Measurements from ENCODE around the gene CABCOCO1. TPM values are rescaled to one million over a fixed set of nuclear protein-coding genes. Genes with fewer than 3 reads are reported as not detected.

CABCOCO1 gene
- total RNA-seq, 1 donor from 2014 or later: 0.28 TPM

DNA sequence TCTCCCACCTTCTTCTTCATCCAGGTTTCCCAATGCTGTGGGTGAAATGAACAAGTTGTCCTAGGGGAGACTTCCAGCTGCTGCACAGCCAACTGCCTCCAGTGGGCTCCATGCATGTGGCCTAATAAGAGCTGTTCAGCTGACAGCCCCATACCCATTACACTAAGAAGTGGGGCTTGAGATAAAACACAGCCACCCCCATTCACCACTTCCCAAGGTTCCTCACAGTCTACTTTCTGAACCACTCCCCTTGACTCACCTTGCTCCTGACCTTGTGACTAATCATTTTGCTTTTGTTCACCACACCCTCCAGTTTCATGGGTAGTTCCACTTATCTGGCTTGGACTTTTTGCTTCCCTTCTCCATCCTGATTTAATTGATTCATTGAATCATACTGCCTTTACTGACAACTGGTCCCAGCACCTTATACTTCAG is 119.3 kb downstream of the CABCOCO1 start:
- Mint-ChIP-seq H3K36me3 (ENCODE audit: low read depth, unreplicated experiment) (no peaks in the 10 kb centered on the region), H3K27ac (ENCODE audit: unreplicated experiment) (no peak overlapping the region), H3K27me3 (ENCODE audit: unreplicated experiment) (no peaks in the 10 kb centered on the region), H3K4me3 (ENCODE audit: unreplicated experiment) (no peak overlapping the region), H3K9me3 (ENCODE audit: unreplicated experiment) (no peaks in the 10 kb centered on the region), H3K4me1 (ENCODE audit: unreplicated experiment) (no peaks in the 10 kb centered on the region)
- no peak for DNase-seq (ENCODE audit: low spot score)
- TF ChIP-seq, protein P1, sequence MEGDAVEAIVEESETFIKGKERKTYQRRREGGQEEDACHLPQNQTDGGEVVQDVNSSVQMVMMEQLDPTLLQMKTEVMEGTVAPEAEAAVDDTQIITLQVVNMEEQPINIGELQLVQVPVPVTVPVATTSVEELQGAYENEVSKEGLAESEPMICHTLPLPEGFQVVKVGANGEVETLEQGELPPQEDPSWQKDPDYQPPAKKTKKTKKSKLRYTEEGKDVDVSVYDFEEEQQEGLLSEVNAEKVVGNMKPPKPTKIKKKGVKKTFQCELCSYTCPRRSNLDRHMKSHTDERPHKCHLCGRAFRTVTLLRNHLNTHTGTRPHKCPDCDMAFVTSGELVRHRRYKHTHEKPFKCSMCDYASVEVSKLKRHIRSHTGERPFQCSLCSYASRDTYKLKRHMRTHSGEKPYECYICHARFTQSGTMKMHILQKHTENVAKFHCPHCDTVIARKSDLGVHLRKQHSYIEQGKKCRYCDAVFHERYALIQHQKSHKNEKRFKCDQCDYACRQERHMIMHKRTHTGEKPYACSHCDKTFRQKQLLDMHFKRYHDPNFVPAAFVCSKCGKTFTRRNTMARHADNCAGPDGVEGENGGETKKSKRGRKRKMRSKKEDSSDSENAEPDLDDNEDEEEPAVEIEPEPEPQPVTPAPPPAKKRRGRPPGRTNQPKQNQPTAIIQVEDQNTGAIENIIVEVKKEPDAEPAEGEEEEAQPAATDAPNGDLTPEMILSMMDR (IDR thresholded peaks at IDR 0.05; ENCODE audit: unreplicated experiment): no peak

DNA sequence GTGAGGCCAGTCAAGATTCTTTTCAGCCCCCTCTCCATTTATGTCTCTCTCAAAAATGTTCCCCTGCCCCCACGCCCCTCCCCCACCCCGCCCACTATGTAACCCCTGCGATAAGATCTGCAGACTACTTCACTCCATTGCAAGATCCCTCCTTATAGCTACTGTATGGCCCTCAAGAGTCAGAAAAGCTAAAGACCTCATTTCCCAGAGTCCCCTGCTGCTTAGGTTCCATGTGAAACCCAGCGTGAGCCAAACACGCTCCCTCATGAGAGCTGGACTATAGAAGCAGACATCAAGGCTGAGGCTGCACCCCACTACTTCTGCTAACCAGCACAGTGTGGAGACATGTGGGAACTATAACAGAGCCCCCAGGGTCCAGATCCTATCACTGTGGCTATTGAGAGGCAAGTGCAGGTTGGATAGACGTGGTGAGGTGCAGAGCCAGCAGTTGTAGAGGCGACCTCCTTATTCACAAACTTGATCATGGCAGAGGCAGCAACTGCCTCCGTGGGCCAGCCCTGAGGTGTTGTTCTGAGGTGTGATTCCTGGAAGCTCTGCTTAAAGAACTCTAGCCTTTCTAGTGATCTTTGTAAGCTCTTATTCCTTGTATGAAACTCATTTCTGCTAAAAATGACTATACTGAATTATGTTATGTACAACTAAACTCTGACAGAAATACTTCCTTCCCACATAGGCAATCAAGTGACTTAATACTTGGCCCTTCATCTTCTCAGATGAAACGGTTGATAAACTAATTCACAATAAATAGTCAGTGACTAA is 121.8 kb downstream of the CABCOCO1 start:
- no peak overlapping the region for H3K4me3 Mint-ChIP-seq (ENCODE audit: unreplicated experiment)
- DNase-seq (ENCODE audit: low spot score): no peak
- no peak overlapping the region for H3K27ac Mint-ChIP-seq (ENCODE audit: unreplicated experiment)
- no peaks in the 10 kb centered on the region for H3K27me3 Mint-ChIP-seq (ENCODE audit: unreplicated experiment)
- TF ChIP-seq, protein P1 (IDR thresholded peaks at IDR 0.05; ENCODE audit: unreplicated experiment): no peak
- no peaks in the 10 kb centered on the region for H3K36me3 Mint-ChIP-seq (ENCODE audit: low read depth, unreplicated experiment)
- H3K9me3 Mint-ChIP-seq (ENCODE audit: unreplicated experiment): no peaks in the 10 kb centered on the region
- no peaks in the 10 kb centered on the region for H3K4me1 Mint-ChIP-seq (ENCODE audit: unreplicated experiment)

DNA sequence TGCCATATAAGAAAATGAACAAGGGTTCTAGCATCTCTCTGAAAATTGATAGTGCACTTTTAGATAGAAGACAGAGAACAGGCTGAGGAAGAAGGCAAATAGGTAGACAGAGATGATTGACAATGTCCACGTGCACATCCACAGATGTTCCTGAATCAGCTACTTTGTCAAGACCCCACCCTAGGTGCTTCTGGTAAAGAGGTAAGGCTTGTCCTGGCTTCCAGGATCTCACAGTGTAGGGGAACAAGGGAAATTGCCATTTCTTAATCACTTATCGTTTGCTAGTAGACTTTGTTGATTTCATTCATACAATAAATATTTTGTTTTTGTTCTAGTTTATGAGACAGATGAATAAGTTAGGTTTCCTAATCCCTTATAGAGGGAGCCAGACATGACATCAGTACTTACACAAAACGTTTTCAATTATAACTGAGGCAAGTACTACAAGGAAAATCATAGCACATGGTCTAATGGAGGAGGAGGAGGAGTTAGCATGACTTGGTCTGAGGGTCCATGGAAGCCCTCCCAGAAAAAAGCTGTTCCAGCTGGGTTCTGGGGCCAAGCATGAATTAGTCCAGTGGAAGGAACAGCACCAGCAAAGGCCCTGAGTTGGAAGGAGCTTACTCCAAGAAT is 122.9 kb downstream of the CABCOCO1 start:
- TF ChIP-seq, protein P1 (IDR thresholded peaks at IDR 0.05; ENCODE audit: unreplicated experiment): no peak
- no peak overlapping the region for H3K27ac Mint-ChIP-seq (ENCODE audit: unreplicated experiment)
- H3K36me3 Mint-ChIP-seq (ENCODE audit: low read depth, unreplicated experiment): no peaks in the 10 kb centered on the region
- H3K4me1 Mint-ChIP-seq (ENCODE audit: unreplicated experiment): no peaks in the 10 kb centered on the region
- no peak for DNase-seq (ENCODE audit: low spot score)
- H3K27me3 Mint-ChIP-seq (ENCODE audit: unreplicated experiment): no peaks in the 10 kb centered on the region
- no peaks in the 10 kb centered on the region for H3K9me3 Mint-ChIP-seq (ENCODE audit: unreplicated experiment)
- H3K4me3 Mint-ChIP-seq (ENCODE audit: unreplicated experiment): no peak overlapping the region

GRCh38 chr10:61786728-61787127 is 124.0 kb downstream of the CABCOCO1 start:
- Mint-ChIP-seq H3K4me3 (ENCODE audit: unreplicated experiment) (no peak overlapping the region), H3K27ac (ENCODE audit: unreplicated experiment) (no peak overlapping the region), H3K36me3 (ENCODE audit: low read depth, unreplicated experiment) (no peaks in the 10 kb centered on the region), H3K9me3 (ENCODE audit: unreplicated experiment) (no peaks in the 10 kb centered on the region), H3K27me3 (ENCODE audit: unreplicated experiment) (no peaks in the 10 kb centered on the region), H3K4me1 (ENCODE audit: unreplicated experiment) (no peaks in the 10 kb centered on the region)
- DNase-seq (ENCODE audit: low spot score): no peak
- TF ChIP-seq, protein P1 (IDR thresholded peaks at IDR 0.05; ENCODE audit: unreplicated experiment): no peak

DNA sequence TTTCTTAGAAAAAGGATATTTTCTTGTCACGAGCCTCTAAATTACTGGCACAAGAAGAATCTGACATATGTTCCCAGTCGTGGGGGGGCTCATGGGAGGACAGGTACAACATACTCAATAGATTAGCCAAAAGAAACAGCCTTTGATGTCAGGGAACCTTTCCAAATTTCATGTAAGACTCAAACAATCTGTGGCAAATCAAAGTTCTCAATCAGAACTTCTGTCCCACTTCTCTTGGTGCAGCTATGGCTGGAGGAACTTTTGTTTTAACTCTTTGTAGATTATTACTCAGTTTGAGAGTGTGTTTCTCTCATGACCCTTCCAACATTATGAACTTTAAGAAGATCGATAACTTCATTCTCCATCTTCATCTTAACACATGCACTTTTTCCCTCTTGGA is 124.4 kb downstream of the CABCOCO1 start:
- no peak overlapping the region for H3K27ac Mint-ChIP-seq (ENCODE audit: unreplicated experiment)
- no peak for DNase-seq (ENCODE audit: low spot score)
- no peaks in the 10 kb centered on the region for H3K27me3 Mint-ChIP-seq (ENCODE audit: unreplicated experiment)
- no peak overlapping the region for H3K4me3 Mint-ChIP-seq (ENCODE audit: unreplicated experiment)
- TF ChIP-seq, protein P1 (IDR thresholded peaks at IDR 0.05; ENCODE audit: unreplicated experiment): no peak
- H3K4me1 Mint-ChIP-seq (ENCODE audit: unreplicated experiment): no peaks in the 10 kb centered on the region
- H3K36me3 Mint-ChIP-seq (ENCODE audit: low read depth, unreplicated experiment): no peaks in the 10 kb centered on the region
- no peaks in the 10 kb centered on the region for H3K9me3 Mint-ChIP-seq (ENCODE audit: unreplicated experiment)

All from endothelial cell (in vitro differentiated cells).